ENCODE results near the gene CLDN11.

DNA sequence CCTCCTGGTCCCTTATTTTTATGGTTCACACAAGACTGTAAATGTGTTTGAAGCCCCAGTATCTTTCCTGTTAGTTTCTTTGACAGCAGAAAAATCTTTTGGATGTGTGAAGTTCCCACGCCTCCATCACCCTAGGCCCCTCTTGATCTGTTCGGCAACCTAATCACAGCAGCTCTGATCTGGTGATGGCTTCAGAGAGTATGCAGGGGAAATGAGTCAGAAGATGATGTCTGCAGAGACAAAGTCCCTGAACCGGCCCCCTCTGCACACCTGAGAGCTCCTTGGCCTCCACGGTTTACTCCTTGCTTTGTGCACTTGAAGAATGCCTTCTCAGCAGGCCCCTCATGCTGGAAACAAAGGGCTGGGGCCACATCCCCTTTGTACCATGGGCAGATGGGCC is 63.5 kb downstream of the CLDN11 start:
- TF ChIP-seq EZH2 (IDR thresholded peaks at IDR 0.05) (no peak), POLR2AphosphoS5 (IDR thresholded peaks at IDR 0.05; ENCODE audit: borderline replicate concordance, low read depth, low read length) (no peak)

Measured in SK-N-MC (cell line).